T-cell (primary cell): Measurements from ENCODE around the gene ACTR10. TPM values are rescaled to one million over a fixed set of nuclear protein-coding genes. Genes with fewer than 3 reads are reported as not detected.

Source experiments
- ATAC-seq, 4 experiments: fragments of 200-7000 bp in 3 of 4; fragments of 150-1000 bp in 1 of 4; cut with Tn5 transposase; replicated peaks in 1 of 4; 1 replicate in 3 of 4; 2 replicates in 1 of 4; pipeline ENCODE4 v1.10.0; 2021; ENCODE audit warnings: moderate library complexity in 3 of 4, mild to moderate bottlenecking in 2 of 4, moderate number of reproducible peaks in 1 of 4
- CTCF ChIA-PET, 2 donors: fragments of 300-600 bp; sonication (Branson Sonifier 250); formaldehyde crosslinking; loops; one replicate each; lab custom pipeline; 2022; ENCODE audit warnings: antibody characterized with exemption in 2 of 2; lab: Charles Lee
- POLR2A ChIA-PET, 2 donors: fragments of 300-600 bp; sonication (Branson Sonifier 250); formaldehyde crosslinking; loops; one replicate each; lab custom pipeline; 2022; ENCODE audit warnings: antibody characterized with exemption in 2 of 2; lab: Charles Lee
- DNase-seq, 35 experiments: peaks; one replicate each; pipeline versions ENCODE4 v3.0.0 to v3.0.0-alpha.2; 2013 to 2023
- H3K27ac ChIP-seq: one replicate; pipeline ENCODE4 v1.5.1; 2013; ENCODE audit warnings: low read length
- H3K27me3 ChIP-seq, 2 experiments: replicated peaks in 1 of 2; 1 replicate in 1 of 2; 2 replicates in 1 of 2; pipeline versions ENCODE4 v1.6.1 to v1.7.0; 2013; ENCODE audit warnings: low read length in 1 of 2, mixed read lengths in 1 of 2; ENCODE audit not compliant: control insufficient read depth in 2 of 2, insufficient read depth in 2 of 2; ENCODE audit errors: extremely low read depth in 1 of 2
- H3K36me3 ChIP-seq, 2 donors: 1 replicate in 1 of 2; 2 replicates in 1 of 2; pipeline versions ENCODE4 v1.6.1 to v1.7.0; 2013; ENCODE audit warnings: low read length in 1 of 2; ENCODE audit not compliant: control insufficient read depth in 2 of 2, insufficient read depth in 1 of 2; ENCODE audit errors: extremely low read depth in 1 of 2
- H3K4me1 ChIP-seq, 2 experiments: 1 replicate in 1 of 2; 2 replicates in 1 of 2; pipeline versions ENCODE4 v1.6.1 to v1.7.0; 2013; ENCODE audit warnings: low read length in 2 of 2, mixed read lengths in 1 of 2; ENCODE audit not compliant: insufficient read depth in 2 of 2, control insufficient read depth in 1 of 2; ENCODE audit errors: extremely low read depth in 1 of 2
- H3K4me3 ChIP-seq, 2 donors: 1 replicate in 1 of 2; 2 replicates in 1 of 2; pipeline versions ENCODE4 v1.5.1 to v1.7.0; 2013; ENCODE audit warnings: mild to moderate bottlenecking in 2 of 2, low read length in 1 of 2, moderate library complexity in 1 of 2; ENCODE audit not compliant: control insufficient read depth in 1 of 2; ENCODE audit errors: extremely low read depth in 1 of 2
- H3K9me3 ChIP-seq: 2 replicates; pipeline ENCODE4 v1.7.0; 2013
- H3K27ac Mint-ChIP-seq, 2 donors: one replicate each; pipeline ENCODE4 v1.8.0; 2020 to 2021; ENCODE audit warnings: mild to moderate bottlenecking in 2 of 2, mixed read lengths in 2 of 2
- H3K27me3 Mint-ChIP-seq, 2 donors: one replicate each; pipeline ENCODE4 v1.8.0; 2021 to 2022; ENCODE audit warnings: mixed read lengths in 2 of 2
- H3K36me3 Mint-ChIP-seq: one replicate; pipeline ENCODE4 v1.8.0; 2021; ENCODE audit warnings: mixed read lengths
- H3K4me1 Mint-ChIP-seq, 3 donors: one replicate each; pipeline ENCODE4 v1.8.0; 2020 to 2022; ENCODE audit warnings: mixed read lengths in 3 of 3, mild to moderate bottlenecking in 1 of 3
- H3K4me3 Mint-ChIP-seq, 3 donors: one replicate each; pipeline ENCODE4 v1.8.0; 2020 to 2022; ENCODE audit warnings: mild to moderate bottlenecking in 3 of 3, mixed read lengths in 3 of 3, moderate library complexity in 3 of 3
- H3K9me3 Mint-ChIP-seq, 3 donors: one replicate each; pipeline ENCODE4 v1.8.0; 2020 to 2022; ENCODE audit warnings: mixed read lengths in 3 of 3
- WGBS: methylation state at CpG from one replicate; pipeline ENCODE4 v1.1.5; 2013; ENCODE audit warnings: missing lambda C conversion rate; ENCODE audit not compliant: insufficient coverage; 5-methylcytosine and 5-hydroxymethylcytosine counted together
- total RNA-seq, 35 experiments: library from RNA in 6 of 35; stranded (reverse) in 6 of 35; fragments of 120-200 nt in 1 of 35; gene quantifications; one replicate each; pipeline versions ENCODE4 v1.2.1 to v1.2.4 and lab custom pipeline; 2013 to 2026

ACTR10 gene
- total RNA-seq, 5 donors from 2014 or later (not counting 1 experiment from before 2014, with no cell fraction given) = 36.7 to 49.7 (median 42.3) TPM

GRCh38 chr14:58239244-58240195 lies 39.6 kb downstream of the ACTR10 start:
- 3% methylated on average over 13 of the region's 23 CpGs for WGBS
- POLR2A ChIA-PET = interaction anchor here in 1 of 2 donors (2.0 kb wide), 1 partner anchor 58 kb away, joined by 7 read pairs; the partner anchor contains the start of gene ARID4A
- no peaks in the 10 kb centered on the region for H3K9me3 ChIP-seq
- peaks cover 6 to 7% of the 10 kb centered on the region in 2 experiments for H3K4me1 ChIP-seq
- DNase-seq (peak; percentile 51 to 89 (median 75)), ATAC-seq (peak; percentile 26 to 44 (median 34))
- H3K4me1 Mint-ChIP-seq = peaks cover 21 to 29% (median 23%) of the 10 kb centered on the region in 3 donors
- H3K36me3 ChIP-seq = no peaks in the 10 kb centered on the region
- H3K4me3 Mint-ChIP-seq = no peak overlapping the region
- H3K27ac Mint-ChIP-seq = no peak overlapping the region
- no peaks in the 10 kb centered on the region for H3K27me3 ChIP-seq
- no peaks in the 10 kb centered on the region for H3K36me3 Mint-ChIP-seq
- no peaks in the 10 kb centered on the region for H3K27me3 Mint-ChIP-seq
- H3K27ac ChIP-seq = peak overlapping the region; percentile 74
- peak overlapping the region; percentile 66 to 92 for H3K4me3 ChIP-seq
- no peaks in the 10 kb centered on the region for H3K9me3 Mint-ChIP-seq
- CTCF ChIA-PET = interaction anchor here in 1 of 2 donors (1.2 to 1.5 kb wide), 2 partner anchors 40 to 59 kb away, joined by 3 to 4 read pairs; partner anchors contain the start of genes ACTR10 and ARID4A

GRCh38 chr14:58243790-58244555 lies 44.0 kb downstream of the ACTR10 start:
- peak in 1 of 35 experiments; percentile 20 for DNase-seq
- Mint-ChIP-seq H3K9me3 (no peaks in the 10 kb centered on the region), H3K27me3 (no peaks in the 10 kb centered on the region), H3K4me3 (peak overlapping the region; percentile 98 to 99 (median 99)), H3K36me3 (peaks cover 8% of the 10 kb centered on the region), H3K4me1 (peaks cover 44 to 51% (median 47%) of the 10 kb centered on the region in 3 donors), H3K27ac (peak overlapping the region; percentile 99)
- H3K36me3 ChIP-seq = peaks cover 3 to 10% of the 10 kb centered on the region in 2 donors
- peaks cover 17 to 18% of the 10 kb centered on the region in 2 experiments for H3K4me1 ChIP-seq
- 0% methylated on average over 5 of the region's 16 CpGs for WGBS
- no peaks in the 10 kb centered on the region for H3K9me3 ChIP-seq
- H3K27me3 ChIP-seq = no peaks in the 10 kb centered on the region
- peak overlapping the region; percentile 94 for H3K27ac ChIP-seq
- peak overlapping the region; percentile 83 to 88 for H3K4me3 ChIP-seq
- CTCF ChIA-PET = interaction anchor here in 1 of 2 donors (0.6 to 1.5 kb wide), 4 partner anchors 10 to 54 kb away, joined by 3 to 13 read pairs (median 4); partner anchors contain the start of gene ARID4A
- peak; percentile 31 to 51 (median 44) for ATAC-seq
- POLR2A ChIA-PET = interaction anchor here (0.6 to 1.6 kb wide), 10 partner anchors 10 to 1242 kb away, joined by 3 to 31 read pairs (median 3); partner anchors contain the start of genes ARID4A (in 2 of the 2), ACTR10 (in 1 of the 2), KIAA0586 (in 1 of the 2) and TIMM9 (in 1 of the 2)

GRCh38 chr14:58244556-58245387 lies 44.8 kb downstream of the ACTR10 start, which contains the start of gene PSMA3:
Gene PSMA3 (plus strand): TSS chr14:58244843. CDS start chr14:58244921, 78 bp downstream.
- ChIA-PET POLR2A (interaction anchor here (0.6 to 1.6 kb wide), 11 partner anchors 9 to 1241 kb away, joined by 3 to 31 read pairs (median 3); partner anchors contain the start of genes ARID4A (in 2 of the 2), ACTR10 (in 1 of the 2), KIAA0586 (in 1 of the 2) and TIMM9 (in 1 of the 2)), CTCF (interaction anchor here in 1 of 2 donors (0.6 to 1.5 kb wide), 4 partner anchors 9 to 53 kb away, joined by 3 to 13 read pairs (median 4); partner anchors contain the start of gene ARID4A)
- Histone ChIP-seq H3K36me3 (peaks cover 3 to 15% of the 10 kb centered on the region in 2 donors), H3K9me3 (no peaks in the 10 kb centered on the region), H3K4me1 (peaks cover 18% of the 10 kb centered on the region in 2 experiments), H3K27me3 (no peaks in the 10 kb centered on the region), H3K27ac (peak within 1 kb of the TSS; percentile 94), H3K4me3 (peak within 1 kb of the TSS; percentile 83 to 88)
- peaks cover 45 to 51% (median 49%) of the 10 kb centered on the region in 3 donors for H3K4me1 Mint-ChIP-seq
- DNase-seq (peak; percentile 93 to 99 (median 98)), ATAC-seq (peak; percentile 92 to 95 (median 92))
- H3K27ac Mint-ChIP-seq = peak within 1 kb of the TSS; percentile 99
- no peaks in the 10 kb centered on the region for H3K27me3 Mint-ChIP-seq
- peaks cover 8% of the 10 kb centered on the region for H3K36me3 Mint-ChIP-seq
- H3K4me3 Mint-ChIP-seq = peak within 1 kb of the TSS; percentile 98 to 99 (median 99)
- H3K9me3 Mint-ChIP-seq = no peaks in the 10 kb centered on the region
- under 1% methylated on average over 32 of the region's 50 CpGs for WGBS

GRCh38 chr14:58245562-58245961 lies 45.6 kb downstream of the ACTR10 start:
- Mint-ChIP-seq H3K36me3 (peaks cover 13% of the 10 kb centered on the region), H3K4me3 (peak overlapping the region; percentile 98 to 99 (median 99)), H3K9me3 (no peaks in the 10 kb centered on the region), H3K27ac (peak overlapping the region; percentile 99), H3K4me1 (peaks cover 47 to 58% (median 50%) of the 10 kb centered on the region in 3 donors), H3K27me3 (no peaks in the 10 kb centered on the region)
- Histone ChIP-seq H3K36me3 (peaks cover 3 to 22% of the 10 kb centered on the region in 2 donors), H3K9me3 (no peaks in the 10 kb centered on the region), H3K4me1 (peaks cover 18 to 20% of the 10 kb centered on the region in 2 experiments), H3K4me3 (peak overlapping the region; percentile 83 to 88), H3K27me3 (no peaks in the 10 kb centered on the region), H3K27ac (peak overlapping the region; percentile 94)
- ATAC-seq = no peak
- no CpG with 5 or more reads among the region's 3 CpGs for WGBS
- DNase-seq = no peak
- CTCF ChIA-PET = interaction anchor here (0.6 to 1.5 kb wide), 2 partner anchors 10 to 53 kb away, joined by 3 to 13 read pairs; partner anchors contain the start of gene ARID4A (in 1 of the 2)
- POLR2A ChIA-PET = interaction anchor here (0.9 to 1.6 kb wide), 5 partner anchors 22 to 182 kb away, joined by 3 to 31 read pairs (median 3); partner anchors contain the start of genes ARID4A (in 2 of the 2), KIAA0586 (in 1 of the 2) and TIMM9 (in 1 of the 2)

GRCh38 chr14:58249611-58250010 lies 49.7 kb downstream of the ACTR10 start:
- H3K9me3 Mint-ChIP-seq = no peaks in the 10 kb centered on the region
- DNase-seq (no peak), ATAC-seq (no peak)
- peaks cover 30% of the 10 kb centered on the region for H3K36me3 Mint-ChIP-seq
- peaks cover 44 to 49% (median 48%) of the 10 kb centered on the region in 3 donors for H3K4me1 Mint-ChIP-seq
- Histone ChIP-seq H3K4me3 (no peak overlapping the region), H3K36me3 (peaks cover 3 to 50% of the 10 kb centered on the region in 2 donors), H3K27me3 (no peaks in the 10 kb centered on the region), H3K4me1 (peaks cover 12 to 18% of the 10 kb centered on the region in 2 experiments), H3K27ac (no peak overlapping the region), H3K9me3 (no peaks in the 10 kb centered on the region)
- no peaks in the 10 kb centered on the region for H3K27me3 Mint-ChIP-seq
- H3K27ac Mint-ChIP-seq = no peak overlapping the region
- CTCF ChIA-PET = interaction anchor here in 1 of 2 donors (0.6 kb wide), 1 partner anchor 1209 kb away, joined by 3 read pairs; no protein-coding TSS in a partner anchor
- 92% methylated on average over 7 of the region's 8 CpGs for WGBS
- H3K4me3 Mint-ChIP-seq = no peak overlapping the region
- POLR2A ChIA-PET = no interaction called here
